Activated CD4-positive, CD25-positive, alpha-beta regulatory T cell treated with anti-CD3 and anti-CD28 coated beads, Interleukin-2, amount 50 U/mL, for 16 hours (primary cell): ENCODE measurements around the gene TPI1.

Experiments
- DNase-seq: peaks from one replicate; pipeline ENCODE4 v3.0.0-alpha.2; 2020; ENCODE audit warnings: low read depth, low spot score

TPI1 gene

DNA sequence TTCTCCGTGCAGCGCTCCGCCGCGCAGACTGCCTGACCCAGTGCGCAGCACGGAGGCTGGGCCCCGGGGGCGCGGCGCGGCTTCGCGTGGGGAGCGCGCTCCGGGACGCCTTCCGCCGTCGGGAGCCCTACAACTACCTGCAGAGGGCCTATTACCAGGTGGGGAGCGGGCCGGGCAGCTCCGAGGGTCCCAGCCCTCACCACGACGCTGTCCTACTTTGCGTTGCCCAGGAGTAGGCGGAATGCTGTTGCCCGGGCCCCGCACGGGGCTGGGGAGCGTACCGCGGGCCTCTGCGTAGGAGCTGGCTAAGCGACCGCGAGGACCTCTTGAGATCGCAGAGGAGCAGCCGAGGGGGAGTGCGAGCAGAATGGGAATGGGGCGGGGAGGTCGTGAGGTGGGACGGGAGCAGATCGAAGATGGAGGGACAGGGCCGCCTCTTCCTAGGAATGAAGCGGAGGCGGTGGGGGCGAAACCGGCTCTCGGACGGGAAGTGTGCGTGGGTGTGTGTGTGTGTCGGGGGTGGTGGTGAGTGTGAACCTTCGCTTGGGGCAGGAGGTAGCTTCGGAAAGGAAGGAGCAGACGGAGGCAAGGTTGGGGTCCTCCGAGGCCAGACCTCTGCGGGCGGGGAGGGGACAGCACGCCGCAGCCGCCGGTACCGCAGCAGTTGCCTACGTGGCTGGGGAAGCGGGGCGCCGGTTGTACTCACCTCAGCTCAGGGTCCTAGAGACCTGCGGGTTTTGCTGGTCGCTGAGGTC lies 38.4 kb upstream of the TPI1 start:
- no peak for DNase-seq

DNA sequence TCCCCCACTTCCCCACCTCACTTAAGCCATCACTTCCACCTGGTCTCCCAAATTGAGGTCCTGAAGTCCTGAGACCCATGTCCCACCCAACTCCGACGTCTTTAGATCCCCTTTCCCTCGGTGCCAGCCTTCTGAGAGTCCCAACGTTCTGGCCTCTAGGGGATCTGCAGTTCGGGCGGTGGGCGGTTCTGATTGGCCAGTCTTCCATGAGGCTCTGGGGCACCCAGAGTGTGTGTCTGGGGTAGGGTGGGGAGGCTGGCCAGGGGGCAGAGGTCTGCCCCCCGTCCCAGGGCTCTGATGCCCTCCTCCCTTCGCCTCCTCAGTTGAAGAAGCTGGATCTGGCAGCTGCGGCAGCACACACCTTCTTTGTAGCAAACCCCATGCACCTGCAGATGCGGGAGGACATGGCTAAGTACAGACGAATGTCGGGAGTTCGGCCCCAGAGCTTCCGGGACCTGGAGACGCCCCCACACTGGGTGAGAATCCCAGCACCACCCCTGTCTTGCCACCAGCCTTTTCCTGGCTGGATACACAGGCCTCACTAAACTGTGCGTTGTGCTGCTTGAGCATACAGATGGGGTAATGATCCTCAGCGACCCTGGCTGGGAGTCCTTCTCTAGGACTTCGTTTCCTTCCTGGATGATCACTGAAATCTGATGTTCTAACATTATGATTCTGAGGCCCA lies 37.7 kb upstream of the TPI1 start:
- no peak for DNase-seq

DNA sequence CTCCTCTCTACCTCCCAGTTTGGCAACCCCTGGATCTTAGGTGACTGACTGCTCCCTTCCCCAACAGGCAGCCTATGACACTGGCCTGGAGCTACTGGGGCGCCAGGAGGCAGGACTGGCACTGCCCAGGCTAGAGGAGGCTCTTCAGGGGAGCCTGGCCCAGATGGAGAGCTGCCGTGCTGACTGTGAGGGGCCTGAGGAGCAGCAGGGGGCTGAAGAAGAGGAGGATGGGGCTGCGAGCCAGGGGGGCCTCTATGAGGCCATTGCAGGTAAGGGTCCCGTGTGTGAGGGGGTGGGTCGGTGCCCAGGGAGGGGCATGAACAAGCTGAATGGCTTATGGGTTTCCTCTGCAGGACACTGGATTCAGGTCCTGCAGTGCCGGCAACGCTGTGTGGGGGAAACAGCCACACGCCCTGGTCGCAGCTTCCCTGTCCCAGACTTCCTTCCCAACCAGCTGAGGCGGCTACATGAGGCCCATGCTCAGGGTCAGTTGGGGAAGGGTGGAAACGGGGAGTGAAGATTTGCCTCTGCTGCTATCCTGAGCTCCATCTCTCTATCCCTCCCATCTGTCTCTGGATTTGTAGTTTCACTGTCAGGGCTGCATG lies 36.9 kb upstream of the TPI1 start:
- no peak for DNase-seq

DNA sequence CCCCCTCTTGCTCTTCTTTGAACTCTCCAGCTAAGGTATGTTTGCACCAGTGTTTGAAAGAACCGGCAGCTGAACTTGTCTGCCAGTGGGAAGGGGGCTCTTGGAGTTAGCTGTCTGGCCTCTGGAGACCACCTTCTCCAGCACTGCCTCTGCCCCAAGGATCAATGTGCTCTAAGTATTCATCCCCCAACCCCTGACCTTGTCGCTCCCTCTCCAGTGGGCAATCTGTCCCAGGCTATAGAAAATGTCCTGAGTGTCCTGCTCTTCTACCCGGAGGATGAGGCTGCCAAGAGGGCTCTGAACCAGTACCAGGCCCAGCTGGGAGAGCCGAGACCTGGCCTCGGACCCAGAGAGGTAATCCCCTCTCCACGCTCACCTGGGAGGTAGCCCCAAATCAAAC lies 36.3 kb upstream of the TPI1 start:
- DNase-seq: no peak

DNA sequence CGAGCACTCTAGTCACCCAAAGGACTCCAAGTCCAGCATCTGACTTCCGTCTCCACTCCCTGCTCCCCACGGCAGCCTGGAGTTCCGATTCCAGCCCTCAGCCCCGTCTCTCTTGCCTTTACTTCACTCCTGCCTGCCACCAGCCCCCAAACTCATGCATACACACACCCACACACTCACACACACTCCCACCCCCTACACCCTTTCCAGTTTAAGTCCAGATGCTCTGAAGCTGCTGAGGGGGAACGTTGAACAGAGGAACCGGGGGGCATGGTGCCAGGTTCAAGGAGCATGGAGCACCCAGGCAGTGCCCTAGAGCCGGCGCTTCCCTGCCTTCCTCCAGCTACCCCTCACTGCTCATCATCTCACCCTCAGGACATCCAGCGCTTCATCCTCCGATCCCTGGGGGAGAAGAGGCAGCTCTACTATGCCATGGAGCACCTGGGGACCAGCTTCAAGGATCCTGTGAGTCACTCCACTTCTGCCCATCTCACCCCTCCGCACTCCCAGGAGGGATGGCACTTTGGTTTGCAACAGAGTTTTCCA lies 35.8 kb upstream of the TPI1 start:
- DNase-seq: no peak

DNA sequence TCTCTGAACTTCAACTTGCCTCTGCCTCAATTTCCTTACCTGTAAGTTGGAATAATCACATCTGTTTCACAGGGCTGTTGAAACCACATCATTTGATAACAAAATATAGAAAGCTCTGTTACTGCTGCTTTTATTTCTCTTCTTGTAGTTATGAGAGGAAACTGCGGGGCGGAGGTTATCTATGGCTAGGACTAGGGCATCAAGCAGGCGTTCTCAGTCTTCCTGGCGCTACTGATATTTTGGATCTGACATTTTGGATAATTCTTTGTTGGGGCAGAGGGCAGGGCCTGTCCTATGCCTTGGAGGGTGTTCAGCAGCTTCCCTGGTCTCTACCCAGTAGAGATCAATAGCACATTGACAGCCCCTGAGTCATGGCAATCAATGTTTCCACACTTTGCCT lies 35.2 kb upstream of the TPI1 start:
- no peak for DNase-seq

DNA sequence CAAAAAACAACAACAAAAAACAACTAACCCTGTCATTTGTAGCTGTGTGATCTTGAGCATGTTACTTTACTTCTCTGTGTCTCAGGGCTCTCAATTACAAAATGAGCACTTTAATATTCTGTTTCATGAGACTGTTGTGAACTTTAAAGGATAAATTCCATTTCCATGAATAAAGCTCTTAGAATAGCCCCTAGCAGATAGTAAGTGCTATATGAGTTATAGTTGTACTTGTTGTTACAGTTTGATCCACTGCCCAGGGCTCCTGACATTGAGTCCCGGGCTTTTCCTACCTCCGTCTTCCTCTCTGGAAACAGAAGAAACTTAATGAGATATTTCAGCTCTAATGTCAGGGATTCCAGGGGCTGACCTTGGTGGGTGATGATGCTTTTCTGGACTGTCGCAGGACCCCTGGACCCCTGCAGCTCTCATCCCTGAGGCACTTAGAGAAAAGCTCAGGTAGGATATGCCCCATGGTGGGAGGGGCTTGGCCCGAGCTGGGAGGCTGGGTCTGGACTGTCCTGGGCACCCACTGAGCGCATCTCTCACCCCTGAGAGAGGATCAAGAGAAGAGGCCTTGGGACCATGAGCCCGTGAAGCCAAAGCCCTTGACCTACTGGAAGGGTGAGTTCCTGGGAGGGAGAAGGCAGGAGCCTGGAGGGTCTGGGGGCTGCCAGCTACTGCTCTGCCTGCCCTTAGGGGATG lies 34.0 kb upstream of the TPI1 start:
- no peak for DNase-seq

DNA sequence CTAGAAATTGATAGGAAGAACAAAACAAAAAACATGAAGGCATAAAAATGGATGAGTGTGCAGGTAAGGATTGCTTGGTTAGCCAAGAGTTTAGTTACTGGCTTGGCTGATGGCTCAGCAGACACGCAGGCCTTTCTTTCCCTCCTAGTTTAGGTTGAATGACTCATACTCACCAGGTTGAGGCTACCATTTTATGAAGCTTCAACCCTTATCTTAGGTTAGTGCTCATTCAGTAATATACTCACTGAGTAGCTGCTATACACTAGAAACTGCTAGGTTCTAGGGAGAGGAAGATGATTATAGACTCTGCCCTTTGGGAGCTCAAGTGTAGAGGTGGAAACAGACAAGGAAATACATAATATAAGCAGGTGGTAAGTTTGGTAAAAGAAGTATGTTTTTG lies 33.1 kb upstream of the TPI1 start:
- no peak for DNase-seq

DNA sequence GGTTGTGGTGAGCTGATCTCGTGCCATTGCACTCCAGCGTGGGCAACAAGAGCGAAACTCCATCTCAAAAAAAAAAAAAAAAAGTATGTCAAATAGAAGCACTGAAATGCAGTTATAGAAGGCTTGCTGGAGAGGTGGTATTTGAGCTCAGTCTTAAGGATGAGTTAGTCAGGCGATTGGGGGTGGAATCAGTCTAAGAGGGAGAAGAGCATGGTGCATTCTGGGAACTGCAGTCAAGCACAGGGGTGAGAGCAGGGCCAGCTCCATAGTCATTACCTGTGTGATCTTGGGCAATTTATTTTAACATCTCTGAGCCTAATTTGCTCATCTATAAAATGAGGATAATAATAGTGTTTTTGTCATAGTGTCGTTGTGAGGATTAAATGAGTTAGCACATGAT lies 32.5 kb upstream of the TPI1 start:
- DNase-seq: no peak

DNA sequence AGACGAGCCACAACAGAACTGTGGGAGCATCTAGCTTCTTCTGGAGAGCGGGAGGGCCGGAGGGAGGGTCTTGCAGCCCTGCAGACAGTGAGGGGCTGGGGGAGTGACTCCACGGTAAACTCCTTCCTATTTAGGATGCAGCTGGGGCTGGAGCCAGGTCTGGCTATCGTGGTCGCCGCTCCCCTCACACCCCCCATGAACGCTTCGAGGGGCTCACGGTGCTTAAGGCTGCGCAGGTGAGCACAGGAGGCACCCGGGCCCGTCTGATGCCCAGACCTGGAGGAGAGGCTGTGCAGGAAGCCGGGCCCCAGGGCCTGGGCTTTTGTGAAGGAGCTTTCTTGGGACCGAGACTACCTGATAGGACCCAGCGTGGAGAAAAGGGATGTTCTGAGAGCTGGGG lies 30.5 kb upstream of the TPI1 start:
- DNase-seq: no peak

DNA sequence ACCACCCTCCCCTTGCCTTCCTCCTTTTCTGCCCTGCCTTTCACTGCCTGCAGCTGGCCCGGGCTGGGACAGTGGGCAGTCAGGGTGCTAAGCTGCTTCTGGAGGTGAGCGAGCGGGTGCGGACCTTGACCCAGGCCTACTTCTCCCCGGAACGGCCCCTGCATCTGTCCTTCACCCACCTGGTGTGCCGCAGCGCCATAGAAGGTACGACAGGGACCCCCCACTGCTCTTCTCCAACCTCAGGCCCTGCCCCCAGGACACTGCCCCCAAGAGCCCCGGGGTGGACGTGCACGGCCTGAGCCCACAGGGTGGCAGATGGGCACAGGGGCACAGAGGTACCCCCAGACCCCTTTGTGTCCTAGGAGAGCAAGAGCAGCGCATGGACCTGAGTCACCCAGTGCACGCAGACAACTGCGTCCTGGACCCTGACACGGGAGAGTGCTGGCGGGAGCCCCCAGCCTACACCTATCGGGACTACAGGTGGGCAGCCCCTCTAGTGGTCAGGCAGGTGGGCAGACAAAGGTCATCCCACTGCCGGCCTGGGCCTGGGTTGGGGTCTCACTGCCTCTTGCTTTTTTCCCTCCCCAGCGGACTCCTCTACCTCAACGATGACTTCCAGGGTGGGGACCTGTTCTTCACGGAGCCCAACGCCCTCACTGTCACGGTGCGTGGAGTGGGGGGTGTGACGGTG lies 29.8 kb upstream of the TPI1 start:
- DNase-seq: no peak

DNA sequence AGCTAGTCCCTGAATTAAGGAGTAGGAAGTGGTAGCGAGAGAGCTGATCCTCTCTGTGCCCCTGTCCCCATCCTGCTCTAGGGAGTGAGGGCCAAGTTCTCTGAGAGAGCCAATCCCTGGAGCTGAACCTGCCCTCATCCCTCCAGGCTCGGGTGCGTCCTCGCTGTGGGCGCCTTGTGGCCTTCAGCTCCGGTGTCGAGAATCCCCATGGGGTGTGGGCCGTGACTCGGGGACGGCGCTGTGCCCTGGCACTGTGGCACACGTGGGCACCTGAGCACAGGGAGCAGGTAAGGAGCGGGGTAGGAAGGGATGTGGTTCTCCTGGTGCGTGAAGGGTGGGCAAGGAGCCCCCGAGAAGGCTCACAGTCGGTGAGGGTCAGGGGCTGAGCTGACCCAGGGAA lies 28.5 kb upstream of the TPI1 start:
- DNase-seq: no peak

DNA sequence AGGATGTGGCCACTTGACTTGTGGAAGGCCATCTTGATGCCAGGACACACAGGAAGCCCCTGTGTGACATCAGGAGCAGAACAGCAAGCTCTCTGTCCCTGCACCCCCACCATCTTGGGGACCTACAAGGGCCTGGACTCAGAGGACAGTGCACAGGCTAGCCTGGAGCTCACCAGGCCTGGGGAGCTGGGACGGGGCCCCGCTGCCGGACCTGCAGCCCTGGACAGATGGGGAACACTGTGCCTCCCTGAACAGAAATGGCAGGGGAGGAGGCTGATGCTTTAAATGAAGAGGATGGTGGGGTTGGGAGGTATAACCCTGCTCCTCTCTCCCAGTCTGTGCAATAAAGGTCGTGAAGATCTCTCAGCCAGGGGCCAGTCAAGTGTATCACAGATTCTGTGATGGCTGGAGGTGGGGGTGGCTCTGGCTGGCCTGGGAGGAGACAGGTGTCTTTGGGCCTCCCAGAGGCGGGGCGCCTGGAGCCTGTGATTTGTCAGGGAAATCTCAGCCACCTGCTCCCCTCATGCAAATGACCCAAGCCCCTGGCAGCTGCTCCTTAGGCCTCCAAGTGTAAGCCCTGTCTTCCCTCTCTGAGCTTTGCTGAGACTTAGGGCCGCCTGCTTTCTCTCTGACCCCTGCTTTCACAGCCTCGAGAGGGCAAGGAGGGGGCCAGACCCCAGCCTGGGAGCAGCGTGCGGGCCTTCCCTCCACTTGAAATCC lies 27.7 kb upstream of the TPI1 start:
- no peak for DNase-seq

DNA sequence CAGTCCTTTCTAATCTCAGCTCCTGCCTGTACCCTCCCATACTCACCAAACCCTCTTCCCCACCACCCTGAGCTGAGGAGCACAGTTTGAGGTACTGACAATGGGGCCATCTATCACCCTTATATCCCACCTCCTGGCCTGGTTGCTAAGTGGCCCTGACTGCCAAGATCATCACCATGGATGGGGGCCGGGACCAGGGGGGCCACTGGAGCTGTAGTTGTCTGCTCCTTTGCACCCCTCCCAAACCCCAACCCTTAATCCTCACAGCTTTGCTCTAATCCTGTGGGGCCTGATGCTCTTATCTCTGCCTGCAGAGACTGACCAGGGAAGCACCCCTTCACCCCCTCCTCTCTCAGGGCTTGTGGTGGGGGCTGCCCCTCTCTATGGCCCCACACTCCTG lies 27.0 kb upstream of the TPI1 start:
- DNase-seq: no peak

DNA sequence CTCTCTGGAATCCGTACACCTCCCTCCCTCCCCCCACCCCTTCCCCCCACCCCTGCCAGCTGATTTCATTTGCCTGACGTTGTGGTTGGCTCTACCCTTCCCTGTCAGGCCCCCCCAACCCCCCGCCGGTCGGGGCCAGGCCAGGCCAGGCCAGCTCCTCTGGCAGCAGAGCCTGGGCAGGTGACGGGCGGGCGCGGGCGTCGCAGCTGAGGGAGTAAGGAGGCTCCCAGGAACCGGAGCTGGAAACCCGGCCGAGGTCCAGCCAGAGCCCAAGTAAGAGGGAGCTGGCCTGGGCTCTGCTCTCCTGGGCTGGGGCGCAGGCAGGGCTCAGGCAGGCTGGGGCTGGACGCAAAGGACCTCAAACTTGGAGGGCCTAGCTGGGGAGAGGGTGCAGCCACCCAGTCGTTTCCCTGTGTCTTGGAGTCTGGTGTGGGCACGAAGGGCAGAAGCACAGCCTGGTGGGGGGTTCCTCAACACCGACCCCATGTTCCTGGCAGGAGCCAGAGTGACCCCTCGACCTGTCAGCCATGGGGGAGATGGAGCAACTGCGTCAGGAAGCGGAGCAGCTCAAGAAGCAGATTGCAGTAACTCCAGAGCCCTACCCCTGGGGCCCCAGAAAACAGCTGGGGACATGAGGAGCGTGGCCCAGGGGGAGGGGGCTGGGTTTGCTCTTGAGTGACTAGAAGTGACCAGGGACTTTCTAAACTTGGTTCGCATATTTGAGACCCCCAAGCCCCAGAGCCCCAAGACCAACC lies 26.4 kb upstream of the TPI1 start, which contains the start of gene GNB3:
Gene GNB3 (plus strand): TSS at position 165 of the 755 bp plus-strand sequence. CDS start 363 bp downstream, at position 528.
- no peak for DNase-seq

DNA sequence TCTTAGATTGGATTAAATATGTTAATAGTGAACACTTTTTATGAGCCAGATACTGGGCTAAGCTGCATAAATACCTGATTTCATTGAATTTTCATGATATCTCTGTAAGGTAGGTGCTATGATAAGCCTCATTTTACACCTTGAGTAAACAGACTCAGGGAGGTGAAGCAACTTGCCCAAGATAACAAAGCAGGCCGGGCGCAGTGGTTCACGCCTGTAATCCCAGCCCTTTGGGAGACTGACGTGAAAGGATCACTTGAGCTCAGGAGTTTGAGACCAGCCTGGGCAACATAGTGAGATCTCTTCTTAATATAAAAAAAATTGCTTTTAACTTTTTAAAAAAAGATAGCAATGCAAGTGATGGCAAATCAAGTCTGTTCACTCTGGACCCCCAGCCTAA lies 25.3 kb upstream of the TPI1 start:
- DNase-seq: no peak

DNA sequence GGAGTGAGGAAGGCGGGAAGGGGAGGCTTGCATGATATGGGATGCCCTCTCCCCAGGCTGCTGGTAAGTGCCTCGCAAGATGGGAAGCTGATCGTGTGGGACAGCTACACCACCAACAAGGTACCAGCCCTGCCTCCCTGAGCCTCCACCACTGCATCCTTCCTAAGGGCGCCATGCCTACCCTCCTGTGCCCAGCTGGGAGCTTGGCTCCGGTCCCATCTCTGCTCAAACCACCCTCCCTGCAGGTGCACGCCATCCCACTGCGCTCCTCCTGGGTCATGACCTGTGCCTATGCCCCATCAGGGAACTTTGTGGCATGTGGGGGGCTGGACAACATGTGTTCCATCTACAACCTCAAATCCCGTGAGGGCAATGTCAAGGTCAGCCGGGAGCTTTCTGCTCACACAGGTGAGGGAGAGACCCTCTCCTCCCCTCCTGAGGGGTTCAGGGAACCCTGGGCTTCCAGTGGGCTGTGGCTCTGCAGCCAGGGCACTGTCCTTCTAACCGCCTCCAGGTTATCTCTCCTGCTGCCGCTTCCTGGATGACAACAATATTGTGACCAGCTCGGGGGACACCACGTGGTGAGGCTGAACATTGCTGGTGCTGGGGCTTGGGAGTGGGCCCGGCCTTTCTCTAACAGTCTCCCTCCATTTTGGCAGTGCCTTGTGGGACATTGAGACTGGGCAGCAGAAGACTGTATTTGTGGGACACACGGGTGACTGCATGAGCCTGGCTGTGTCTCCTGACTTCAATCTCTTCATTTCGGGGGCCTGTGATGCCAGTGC lies 24.0 kb upstream of the TPI1 start:
- DNase-seq: no peak

DNA sequence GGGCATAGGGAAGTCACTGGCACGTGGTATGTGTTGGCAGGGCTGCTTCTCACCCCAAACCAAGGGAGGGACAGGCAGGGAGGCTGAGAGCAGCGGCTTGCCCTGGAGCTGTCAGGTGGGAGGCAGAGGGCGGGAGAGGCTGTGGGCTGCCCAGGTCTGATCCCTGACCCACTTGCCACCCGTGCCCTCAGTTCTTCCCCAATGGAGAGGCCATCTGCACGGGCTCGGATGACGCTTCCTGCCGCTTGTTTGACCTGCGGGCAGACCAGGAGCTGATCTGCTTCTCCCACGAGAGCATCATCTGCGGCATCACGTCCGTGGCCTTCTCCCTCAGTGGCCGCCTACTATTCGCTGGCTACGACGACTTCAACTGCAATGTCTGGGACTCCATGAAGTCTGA lies 21.9 kb upstream of the TPI1 start:
- no peak for DNase-seq

DNA sequence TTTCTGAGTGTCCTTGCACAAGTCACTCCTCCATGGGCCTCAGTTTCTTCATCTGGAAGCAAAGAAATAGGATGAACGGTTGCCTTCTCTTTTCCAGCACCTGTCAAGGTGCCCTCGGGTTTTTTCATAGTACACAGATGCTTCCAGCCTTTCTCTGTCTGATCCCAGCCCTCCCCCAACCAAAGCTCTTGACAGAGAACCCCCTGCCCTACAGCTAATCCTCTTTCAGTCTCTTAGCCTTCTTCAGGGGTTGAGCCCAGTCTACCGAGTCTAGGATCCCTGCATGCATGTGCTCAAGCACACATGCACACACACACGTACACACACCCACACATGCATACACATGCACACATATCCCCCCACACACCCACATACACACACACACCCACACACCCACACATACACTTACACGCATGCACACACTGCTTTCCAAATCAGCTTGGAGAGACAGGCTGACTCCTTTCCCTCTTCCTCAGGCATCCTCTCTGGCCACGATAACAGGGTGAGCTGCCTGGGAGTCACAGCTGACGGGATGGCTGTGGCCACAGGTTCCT lies 20.9 kb upstream of the TPI1 start:
- no peak for DNase-seq
